ENCODE data around the gene KRT28.
"Not testable (repeated sequence)": the region's sequence is repeated elsewhere in the genome, so short reads cannot be mapped to it uniquely, and the experiment has no call there.

KRT28 gene

GRCh38 chr17:40779181-40779909 lies 20.4 kb downstream of the KRT28 start:
- no peak for DNase-seq (ENCODE audit: low read depth)

- DNase-seq (ENCODE audit: low read depth) = no peak
These were observed 21.3 kb downstream of the KRT28 start for GRCh38 chr17:40778461-40778860.

- no peak for DNase-seq (ENCODE audit: low read depth)
These were observed 21.8 kb downstream of the KRT28 start for GRCh38 chr17:40777971-40778370.

GRCh38 chr17:40777459-40777858 lies 22.3 kb downstream of the KRT28 start:
- no peak for DNase-seq (ENCODE audit: low read depth)

GRCh38 chr17:40775945-40776344 lies 23.8 kb downstream of the KRT28 start:
- no peak for DNase-seq (ENCODE audit: low read depth)

- DNase-seq (ENCODE audit: low read depth) = no peak
These were observed 27.7 kb downstream of the KRT28 start, which contains the start of gene KRT26 for GRCh38 chr17:40772101-40772500. Gene KRT26, minus strand, starts transcription at chr17:40772201. Its CDS starts 88 bp downstream, at chr17:40772113.

DNA sequence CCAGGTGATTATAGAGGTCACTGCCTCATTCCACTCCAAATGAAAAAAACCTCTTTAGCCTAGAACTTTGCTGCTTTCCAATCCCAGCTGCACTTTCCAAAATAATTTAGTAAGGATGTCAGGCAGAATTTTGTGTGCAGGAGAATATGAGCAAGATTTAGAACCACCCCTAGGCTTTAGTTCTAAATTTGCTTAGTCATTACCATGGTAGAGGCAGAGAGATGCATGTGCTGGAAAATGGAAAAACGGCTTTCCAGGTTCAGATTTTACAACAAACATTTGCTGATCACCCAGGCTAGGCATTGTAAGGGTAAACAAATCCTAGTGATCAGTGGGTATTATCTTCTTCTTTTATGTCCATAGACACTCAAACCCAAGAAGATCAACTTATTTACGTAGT lies 34.1 kb downstream of the KRT28 start:
- DNase-seq (ENCODE audit: low read depth) = no peak

- no peak for DNase-seq (ENCODE audit: low read depth)
These were observed 36.0 kb downstream of the KRT28 start for GRCh38 chr17:40763752-40764151.

- no peak for DNase-seq (ENCODE audit: low read depth)
These were observed 39.4 kb downstream of the KRT28 start for GRCh38 chr17:40760105-40761016.

- DNase-seq (ENCODE audit: low read depth) = no peak
These were observed 44.5 kb downstream of the KRT28 start, which contains the start of gene KRT25 for GRCh38 chr17:40755231-40755630. Gene KRT25, minus strand, starts transcription at chr17:40755331. Its CDS starts 60 bp downstream, at chr17:40755271.

- DNase-seq (ENCODE audit: low read depth) = no peak
These were observed 46.0 kb downstream of the KRT28 start for GRCh38 chr17:40753804-40754203.

- DNase-seq (ENCODE audit: low read depth) = no peak
These were observed 48.7 kb downstream of the KRT28 start for GRCh38 chr17:40751065-40751464.

DNA sequence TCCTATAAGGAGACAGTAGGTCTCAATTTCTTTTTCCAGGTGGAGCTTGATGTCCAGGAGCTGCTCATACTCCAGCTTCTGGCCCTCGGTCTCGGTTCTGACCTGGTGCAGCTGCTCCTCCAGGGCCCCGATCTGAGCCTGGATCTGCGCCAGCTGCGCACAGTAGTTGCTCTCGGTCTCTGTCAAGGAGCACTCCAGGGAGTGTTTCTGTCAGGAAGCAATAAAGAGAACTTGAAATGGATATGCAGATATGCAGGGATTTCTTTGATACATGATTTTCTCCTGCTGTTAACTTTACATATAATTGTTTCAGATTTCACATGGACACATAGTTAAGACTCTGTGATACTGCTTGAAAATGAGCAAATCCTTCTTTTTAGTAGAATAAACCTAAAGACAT lies 49.4 kb downstream of the KRT28 start:
- DNase-seq (ENCODE audit: low read depth) = no peak

- not testable (repeated sequence) for DNase-seq (ENCODE audit: low read depth)
These were observed 51.1 kb downstream of the KRT28 start for GRCh38 chr17:40748666-40749065.
